ENCODE measurements around the gene ADCY2. TPM values are rescaled to one million over a fixed set of nuclear protein-coding genes. Genes with fewer than 3 reads are reported as not detected.

The ADCY2 gene
- total RNA-seq, 1 experiment from 2014 or later: 31.3 TPM

DNA sequence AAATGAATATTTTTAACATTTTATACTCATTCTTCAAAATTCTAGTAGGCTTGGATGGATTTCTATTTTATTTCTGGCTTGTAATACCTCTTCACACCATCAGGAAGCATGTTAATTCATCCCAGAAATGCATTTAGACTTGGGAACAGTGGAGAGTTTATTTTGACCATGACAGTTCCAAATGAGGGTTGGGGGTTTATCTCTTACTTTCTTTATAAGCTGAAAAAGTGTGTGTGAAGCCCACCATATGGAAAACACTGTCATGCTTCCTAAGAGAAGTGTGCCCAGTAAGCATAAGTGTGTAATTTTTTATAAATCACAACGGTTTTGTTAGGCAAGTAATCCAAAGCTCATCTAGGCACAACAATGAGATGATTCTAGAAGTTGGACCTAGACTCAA is 215.6 kb downstream of the ADCY2 start:
- Histone ChIP-seq H3K23me2 (ENCODE audit: insufficient read length, low read depth, low read length, poor library complexity, severe bottlenecking) (no peaks in the 10 kb centered on the region), H2BK5ac (ENCODE audit: insufficient read length, low read length) (no peak overlapping the region), H2AFZ (ENCODE audit: low read length) (no peak overlapping the region), H2BK120ac (ENCODE audit: low read depth, low read length, poor library complexity, severe bottlenecking) (no peak overlapping the region), H3K56ac (ENCODE audit: insufficient read length, low read depth, low read length) (no peak overlapping the region), H3T11ph (ENCODE audit: low read length) (no peak overlapping the region), H3K9me3 (ENCODE audit: control insufficient read depth, low read depth, low read length) (no peaks in the 10 kb centered on the region), H4K5ac (ENCODE audit: insufficient read length, low read depth, low read length) (no peak overlapping the region), H2BK12ac (ENCODE audit: insufficient read length, low read depth, low read length) (no peak overlapping the region), H3K79me1 (ENCODE audit: insufficient read depth, low read depth, low read length, poor library complexity, severe bottlenecking) (no peaks in the 10 kb centered on the region), H3K27me3 (ENCODE audit: insufficient read depth, low read length) (no peaks in the 10 kb centered on the region), H3K4me2 (ENCODE audit: insufficient read depth, insufficient read length, low read length) (no peak overlapping the region), H3K4ac (ENCODE audit: low read depth, low read length) (no peak overlapping the region), H3K9ac (ENCODE audit: extremely low read depth, insufficient read length, low read length) (no peak overlapping the region), H3K79me2 (ENCODE audit: insufficient read depth, low read length) (no peaks in the 10 kb centered on the region), H3K18ac (ENCODE audit: insufficient read length, low read depth, low read length) (no peak overlapping the region), H4K20me1 (ENCODE audit: control insufficient read depth, insufficient read depth, insufficient read length) (no peaks in the 10 kb centered on the region), H4K8ac (replicated peaks; ENCODE audit: insufficient read length, low read depth, low read length) (no peak overlapping the region), H2BK15ac (ENCODE audit: low read depth, low read length) (no peak overlapping the region), H3K14ac (ENCODE audit: insufficient read depth, low read length) (no peak overlapping the region), H3K27ac (ENCODE audit: insufficient read length, low read depth, low read length) (no peak overlapping the region), H4K91ac (ENCODE audit: insufficient read length, low read depth, low read length) (no peak overlapping the region), H3K4me1 (ENCODE audit: insufficient read depth, low read length) (peaks cover 5% of the 10 kb centered on the region; the same call in 1 of the 2 replicates), H2AK5ac (ENCODE audit: insufficient read length, low read length) (no peak overlapping the region), H3K23ac (ENCODE audit: insufficient read length, low read depth, low read length) (no peak overlapping the region), H2BK20ac (ENCODE audit: low read depth, low read length, poor library complexity, severe bottlenecking) (no peak overlapping the region)
- H3K27ac Mint-ChIP-seq: no peak overlapping the region
- H3K4me1 Mint-ChIP-seq: peaks cover 41% of the 10 kb centered on the region in 2 experiments
- H3K9me3 Mint-ChIP-seq: peaks cover 0 to 3% of the 10 kb centered on the region in 2 experiments; a peak in 2 of 5 replicates
- TF ChIP-seq, protein P1, sequence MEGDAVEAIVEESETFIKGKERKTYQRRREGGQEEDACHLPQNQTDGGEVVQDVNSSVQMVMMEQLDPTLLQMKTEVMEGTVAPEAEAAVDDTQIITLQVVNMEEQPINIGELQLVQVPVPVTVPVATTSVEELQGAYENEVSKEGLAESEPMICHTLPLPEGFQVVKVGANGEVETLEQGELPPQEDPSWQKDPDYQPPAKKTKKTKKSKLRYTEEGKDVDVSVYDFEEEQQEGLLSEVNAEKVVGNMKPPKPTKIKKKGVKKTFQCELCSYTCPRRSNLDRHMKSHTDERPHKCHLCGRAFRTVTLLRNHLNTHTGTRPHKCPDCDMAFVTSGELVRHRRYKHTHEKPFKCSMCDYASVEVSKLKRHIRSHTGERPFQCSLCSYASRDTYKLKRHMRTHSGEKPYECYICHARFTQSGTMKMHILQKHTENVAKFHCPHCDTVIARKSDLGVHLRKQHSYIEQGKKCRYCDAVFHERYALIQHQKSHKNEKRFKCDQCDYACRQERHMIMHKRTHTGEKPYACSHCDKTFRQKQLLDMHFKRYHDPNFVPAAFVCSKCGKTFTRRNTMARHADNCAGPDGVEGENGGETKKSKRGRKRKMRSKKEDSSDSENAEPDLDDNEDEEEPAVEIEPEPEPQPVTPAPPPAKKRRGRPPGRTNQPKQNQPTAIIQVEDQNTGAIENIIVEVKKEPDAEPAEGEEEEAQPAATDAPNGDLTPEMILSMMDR (conservative IDR thresholded peaks at IDR 0.05): peak; percentile 27; the same call in 1 of the 3 replicates
- no peaks in the 10 kb centered on the region for H3K27me3 Mint-ChIP-seq (ENCODE audit: low read depth)
- H3K4me3 Mint-ChIP-seq: no peak overlapping the region
- WGBS (ENCODE audit: extremely low coverage, insufficient read length, low lambda C conversion rate): no CpG with 5 or more reads among the region's 1 CpG
- no peak for DNase-seq
- peaks cover 8 to 12% (median 8%) of the 10 kb centered on the region in 3 experiments for H3K36me3 Mint-ChIP-seq (ENCODE audit: insufficient read depth in 1 of 3, low read depth in 3 of 3)

All from H9 (cell line).